Keratinocyte (primary cell): ENCODE data around the gene IL11RA. TPM values are rescaled to one million over a fixed set of nuclear protein-coding genes. Genes with fewer than 3 reads are reported as not detected.
A peak's percentile ranks its signal among the peaks of the same experiment; 100 is the strongest.

Experiments used
- DNase-seq: peaks from one replicate; pipeline ENCODE4 v3.0.0-alpha.2; 2011; ENCODE audit warnings: low read depth, missing footprints, low spot score
- FAIRE-seq: peaks from 2 replicates; lab custom pipeline; 2011; peaks lifted over from hg19 to GRCh38; lab: Jason Lieb, UNC
- H2AFZ ChIP-seq: 2 replicates; pipeline ENCODE4 v1.6.0; 2012; ENCODE audit warnings: low read length, control low read depth, inconsistent platforms; ENCODE audit not compliant: control insufficient read depth
- H3K27ac ChIP-seq: 2 replicates; pipeline ENCODE4 v1.5.1; 2011; ENCODE audit warnings: low read length; ENCODE audit not compliant: control insufficient read depth, insufficient read depth
- H3K27me3 ChIP-seq: 3 replicates; pipeline ENCODE4 v1.6.0; 2011; ENCODE audit warnings: low read length; ENCODE audit not compliant: control insufficient read depth, insufficient read depth; ENCODE audit errors: extremely low read depth
- H3K36me3 ChIP-seq, 2 experiments: 2 replicates in 1 of 2; 3 replicates in 1 of 2; pipeline ENCODE4 v1.5.1; 2011; ENCODE audit warnings: low read length in 2 of 2, mild to moderate bottlenecking in 1 of 2; ENCODE audit not compliant: control insufficient read depth in 2 of 2, insufficient read depth in 2 of 2; ENCODE audit errors: extremely low read depth in 1 of 2
- H3K4me1 ChIP-seq: 3 replicates; pipeline ENCODE4 v1.5.1; 2011; ENCODE audit warnings: low read length; ENCODE audit not compliant: control insufficient read depth, insufficient read depth; ENCODE audit errors: extremely low read depth
- H3K4me2 ChIP-seq: 3 replicates; pipeline ENCODE4 v1.6.0; 2011; ENCODE audit warnings: low read depth, low read length; ENCODE audit not compliant: control insufficient read depth, insufficient read depth; ENCODE audit errors: extremely low read depth
- H3K4me3 ChIP-seq, 3 experiments: fragments of 200-600 bp in 1 of 3; sonication (generic) in 1 of 3; 2 replicates in 2 of 3; 3 replicates in 1 of 3; pipeline ENCODE4 v1.5.1; 2011 to 2016; ENCODE audit warnings: low read length in 3 of 3, mild to moderate bottlenecking in 3 of 3, control low read depth in 2 of 3, inconsistent platforms in 1 of 3, low read depth in 1 of 3, mixed read lengths in 1 of 3, mixed run types in 1 of 3, moderate library complexity in 1 of 3; ENCODE audit not compliant: control insufficient read depth in 2 of 3, insufficient read depth in 2 of 3; ENCODE audit errors: extremely low read depth in 1 of 3
- H3K79me2 ChIP-seq: 2 replicates; pipeline ENCODE4 v1.6.0; 2012; ENCODE audit warnings: low read length; ENCODE audit not compliant: control insufficient read depth, insufficient read depth
- H3K9ac ChIP-seq: 3 replicates; pipeline ENCODE4 v1.6.0; 2011; ENCODE audit warnings: low read length; ENCODE audit not compliant: control insufficient read depth, insufficient read depth; ENCODE audit errors: extremely low read depth
- H3K9me1 ChIP-seq: 3 replicates; pipeline ENCODE4 v1.6.0; 2011; ENCODE audit warnings: low read length; ENCODE audit not compliant: control insufficient read depth, insufficient read depth; ENCODE audit errors: extremely low read depth
- H3K9me3 ChIP-seq: 2 replicates; pipeline ENCODE4 v1.5.1; 2012; ENCODE audit warnings: low read depth, low read length; ENCODE audit not compliant: control insufficient read depth
- H4K20me1 ChIP-seq: 3 replicates; pipeline ENCODE4 v1.6.0; 2011; ENCODE audit warnings: low read length; ENCODE audit not compliant: control insufficient read depth, insufficient read depth; ENCODE audit errors: extremely low read depth
- CTCF ChIP-seq, 3 experiments: IDR thresholded peaks in 1 of 3; conservative IDR thresholded peaks in 1 of 3; optimal IDR thresholded peaks in 1 of 3; 2 replicates in 2 of 3; 3 replicates in 1 of 3; pipeline versions ENCODE3 to v1.5.1; 2011; ENCODE audit warnings: low read length in 3 of 3, mild to moderate bottlenecking in 3 of 3, moderate library complexity in 2 of 3, control low read depth in 1 of 3, inconsistent platforms in 1 of 3; ENCODE audit not compliant: insufficient read depth in 2 of 3; ENCODE audit errors: extremely low read depth in 1 of 3
- EZH2 ChIP-seq: IDR thresholded peaks from one replicate; pipeline ENCODE4 v1.6.1; 2012; ENCODE audit warnings: inconsistent platforms, mild to moderate bottlenecking, low read length, moderate library complexity
- dilution Hi-C: fragments of 300-500 bp; cut with MboI; formaldehyde crosslinking; loops from one replicate; pipeline ENCODE4 v1.7.0; 2020; ENCODE audit warnings: low sequenced_read_pairs; ENCODE audit not compliant: extremely low pct_ligation_motif_present
- polyA plus RNA-seq, 5 experiments: library from polyadenylated mRNA; depleted of rRNA in 3 of 5; stranded (reverse) in 3 of 5; stranded (forward) in 1 of 5; unstranded in 1 of 5; fragments of >200 nt; gene quantifications; 1 replicate in 1 of 5; 2 replicates in 3 of 5; 3 replicates in 1 of 5; pipeline versions ENCODE4 v1.2.1 to v1.2.3, GENCODE V29; 2011 to 2012; ENCODE audit warnings: missing spikeins in 2 of 5, low read depth in 1 of 5, low replicate concordance in 1 of 5

IL11RA gene
- polyA plus RNA-seq, 1 donor (not counting 4 experiments of a cell fraction or from before 2014, with no cell fraction given), result 3.1 TPM

GRCh38 chr9:34612788-34613390, 39.1 kb upstream of the IL11RA start:
- FAIRE-seq (peak; percentile 81), DNase-seq (no peak)
- peaks cover 20 to 29% of the 10 kb centered on the region in 2 experiments for H3K36me3 ChIP-seq
- H3K27me3 ChIP-seq, result no peaks in the 10 kb centered on the region
- peak overlapping the region; percentile 85 for H3K27ac ChIP-seq
- H3K9me3 ChIP-seq, result no peaks in the 10 kb centered on the region
- peak overlapping the region; percentile 97 for H3K4me2 ChIP-seq
- H2AFZ ChIP-seq, result peak overlapping the region; percentile 46
- peaks cover 13% of the 10 kb centered on the region for H3K79me2 ChIP-seq
- no peak for TF ChIP-seq EZH2
- peak; percentile 85 to 91 (median 86) for TF ChIP-seq CTCF (optimal IDR thresholded peaks at IDR 0.05 in 1 of 3, IDR thresholded peaks at IDR 0.05 in 1 of 3, conservative IDR thresholded peaks at IDR 0.05 in 1 of 3; ENCODE audit: extremely low read depth in 1 of 3, insufficient read depth in 2 of 3, low read length in 3 of 3)
- H3K9me1 ChIP-seq, result peaks cover 3% of the 10 kb centered on the region
- H3K9ac ChIP-seq, result peak overlapping the region; percentile 96
- dilution Hi-C loops, result no loop called here
- peaks cover 20% of the 10 kb centered on the region for H3K4me1 ChIP-seq
- peak overlapping the region; percentile 68 to 80 (median 73) for H3K4me3 ChIP-seq
- H4K20me1 ChIP-seq, result no peaks in the 10 kb centered on the region

- peaks cover 27% of the 10 kb centered on the region for H3K4me1 ChIP-seq
- DNase-seq, result no peak
- H3K9ac ChIP-seq, result no peak overlapping the region
- H3K79me2 ChIP-seq, result peaks cover 18% of the 10 kb centered on the region
- no peaks in the 10 kb centered on the region for H3K27me3 ChIP-seq
- no peak overlapping the region for H3K27ac ChIP-seq
- no peak for TF ChIP-seq CTCF (optimal IDR thresholded peaks at IDR 0.05 in 1 of 3, IDR thresholded peaks at IDR 0.05 in 1 of 3, conservative IDR thresholded peaks at IDR 0.05 in 1 of 3; ENCODE audit: extremely low read depth in 1 of 3, insufficient read depth in 2 of 3, low read length in 3 of 3)
- peaks cover 24 to 28% of the 10 kb centered on the region in 2 experiments for H3K36me3 ChIP-seq
- peaks cover 3% of the 10 kb centered on the region for H3K9me1 ChIP-seq
- FAIRE-seq, result no peak
- H3K9me3 ChIP-seq, result no peaks in the 10 kb centered on the region
- H4K20me1 ChIP-seq, result no peaks in the 10 kb centered on the region
- H2AFZ ChIP-seq, result no peak overlapping the region
- H3K4me2 ChIP-seq, result no peak overlapping the region
- H3K4me3 ChIP-seq, result no peak overlapping the region
- dilution Hi-C loops, result no loop called here
These were observed 36.9 kb upstream of the IL11RA start for GRCh38 chr9:34615132-34615531.
